NCI-H345 (cell line): Measurements from ENCODE around the gene RTTN.
"Not testable (repeated sequence)": the region's sequence is repeated elsewhere in the genome, so short reads cannot be mapped to it uniquely, and the experiment has no call there.

Source experiments
- DNase-seq: peaks from one replicate; lab custom pipeline; 2025; lab: John Stamatoyannopoulos, UW

The RTTN gene

GRCh38 chr18:70022636-70023035 is 182.9 kb downstream of the RTTN start:
- DNase-seq: no peak

GRCh38 chr18:70021498-70021897 is 184.0 kb downstream of the RTTN start:
- no peak for DNase-seq

GRCh38 chr18:70021043-70021442 is 184.4 kb downstream of the RTTN start:
- no peak for DNase-seq

- no peak for DNase-seq
Observed at GRCh38 chr18:70019991-70020390, 185.5 kb downstream of the RTTN start.

- no peak for DNase-seq
Observed at GRCh38 chr18:70019136-70019535, 186.4 kb downstream of the RTTN start.

- DNase-seq: no peak
Observed at GRCh38 chr18:70015127-70015526, 190.4 kb downstream of the RTTN start.

- no peak for DNase-seq
Observed at GRCh38 chr18:70005580-70005979, 199.9 kb downstream of the RTTN start.

GRCh38 chr18:70004696-70005095 is 200.8 kb downstream of the RTTN start:
- no peak for DNase-seq

GRCh38 chr18:69999656-70000055 is 205.8 kb downstream of the RTTN start:
- DNase-seq: no peak

- no peak for DNase-seq
Observed at GRCh38 chr18:69998523-69998987, 206.9 kb downstream of the RTTN start.

GRCh38 chr18:69996951-69997798 is 208.3 kb downstream of the RTTN start:
- no peak for DNase-seq

- DNase-seq: no peak
Observed at GRCh38 chr18:69996417-69996816, 209.1 kb downstream of the RTTN start.

- no peak for DNase-seq
Observed at GRCh38 chr18:69995774-69996173, 209.7 kb downstream of the RTTN start.

GRCh38 chr18:69992776-69993175 is 212.7 kb downstream of the RTTN start:
- DNase-seq: no peak

- DNase-seq: no peak
Observed at GRCh38 chr18:69987870-69988269, 217.6 kb downstream of the RTTN start.

GRCh38 chr18:69985239-69985638 is 220.2 kb downstream of the RTTN start:
- DNase-seq: no peak

- no peak for DNase-seq
Observed at GRCh38 chr18:69982417-69982816, 223.1 kb downstream of the RTTN start.

GRCh38 chr18:69981948-69982347 is 223.5 kb downstream of the RTTN start:
- no peak for DNase-seq

- no peak for DNase-seq
Observed at GRCh38 chr18:69980982-69981804, 224.3 kb downstream of the RTTN start.

GRCh38 chr18:69980509-69980908 is 225.0 kb downstream of the RTTN start:
- no peak for DNase-seq

- no peak for DNase-seq
Observed at GRCh38 chr18:69978732-69979715, 226.5 kb downstream of the RTTN start.

GRCh38 chr18:69975294-69975693 is 230.2 kb downstream of the RTTN start:
- not testable (repeated sequence) for DNase-seq
